Lower leg skin (tissue), 3 donors: Measurements from ENCODE around the gene NVL.

Source experiments
- CTCF ChIP-seq, 3 donors: fragments of 450-650 bp; IDR thresholded peaks; one replicate each; pipeline ENCODE4 v1.5.1; 2016; ENCODE audit warnings: antibody characterized with exemption in 3 of 3, mild to moderate bottlenecking in 3 of 3, moderate library complexity in 2 of 3
- POLR2A ChIP-seq, 2 donors: fragments of 450-650 bp; IDR thresholded peaks; one replicate each; pipeline ENCODE4 v1.6.1; 2016 to 2017; ENCODE audit warnings: antibody characterized with exemption in 2 of 2, mild to moderate bottlenecking in 1 of 2, moderate library complexity in 1 of 2

- TF ChIP-seq POLR2A (IDR thresholded peaks at IDR 0.05) (no peak), CTCF (IDR thresholded peaks at IDR 0.05) (no peak)
Measured at GRCh38 chr1:224192082-224192788, 137.7 kb downstream of the NVL start.
